ENCODE data around the gene PUDP.

DNA sequence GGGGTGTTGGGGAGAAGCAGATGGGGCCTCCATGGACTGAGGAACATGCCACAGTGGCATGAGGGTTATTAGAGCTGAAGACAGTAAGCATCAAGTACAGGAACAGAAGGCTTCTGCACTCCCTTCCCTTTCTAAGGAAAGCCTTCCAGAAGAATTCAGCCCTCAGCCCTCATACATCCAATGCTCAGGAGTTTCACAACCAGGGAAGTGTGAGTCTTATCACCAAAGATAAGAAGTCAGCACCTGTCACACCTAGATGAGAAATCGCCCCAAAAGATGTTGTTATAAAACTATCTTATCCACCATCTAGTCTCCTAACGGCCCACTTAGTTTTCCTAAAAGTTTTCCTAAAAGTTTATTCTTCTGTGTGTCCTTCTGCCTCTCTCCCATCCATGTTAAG lies 78.4 kb downstream of the PUDP start:
- TF ChIP-seq, protein P1, sequence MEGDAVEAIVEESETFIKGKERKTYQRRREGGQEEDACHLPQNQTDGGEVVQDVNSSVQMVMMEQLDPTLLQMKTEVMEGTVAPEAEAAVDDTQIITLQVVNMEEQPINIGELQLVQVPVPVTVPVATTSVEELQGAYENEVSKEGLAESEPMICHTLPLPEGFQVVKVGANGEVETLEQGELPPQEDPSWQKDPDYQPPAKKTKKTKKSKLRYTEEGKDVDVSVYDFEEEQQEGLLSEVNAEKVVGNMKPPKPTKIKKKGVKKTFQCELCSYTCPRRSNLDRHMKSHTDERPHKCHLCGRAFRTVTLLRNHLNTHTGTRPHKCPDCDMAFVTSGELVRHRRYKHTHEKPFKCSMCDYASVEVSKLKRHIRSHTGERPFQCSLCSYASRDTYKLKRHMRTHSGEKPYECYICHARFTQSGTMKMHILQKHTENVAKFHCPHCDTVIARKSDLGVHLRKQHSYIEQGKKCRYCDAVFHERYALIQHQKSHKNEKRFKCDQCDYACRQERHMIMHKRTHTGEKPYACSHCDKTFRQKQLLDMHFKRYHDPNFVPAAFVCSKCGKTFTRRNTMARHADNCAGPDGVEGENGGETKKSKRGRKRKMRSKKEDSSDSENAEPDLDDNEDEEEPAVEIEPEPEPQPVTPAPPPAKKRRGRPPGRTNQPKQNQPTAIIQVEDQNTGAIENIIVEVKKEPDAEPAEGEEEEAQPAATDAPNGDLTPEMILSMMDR (IDR thresholded peaks at IDR 0.05; ENCODE audit: poor library complexity): no peak
- no peak for TF ChIP-seq EZH2phosphoT487 (IDR thresholded peaks at IDR 0.05; ENCODE audit: low read depth, severe bottlenecking, unreplicated experiment)
